ENCODE results near the gene HIBCH.

DNA sequence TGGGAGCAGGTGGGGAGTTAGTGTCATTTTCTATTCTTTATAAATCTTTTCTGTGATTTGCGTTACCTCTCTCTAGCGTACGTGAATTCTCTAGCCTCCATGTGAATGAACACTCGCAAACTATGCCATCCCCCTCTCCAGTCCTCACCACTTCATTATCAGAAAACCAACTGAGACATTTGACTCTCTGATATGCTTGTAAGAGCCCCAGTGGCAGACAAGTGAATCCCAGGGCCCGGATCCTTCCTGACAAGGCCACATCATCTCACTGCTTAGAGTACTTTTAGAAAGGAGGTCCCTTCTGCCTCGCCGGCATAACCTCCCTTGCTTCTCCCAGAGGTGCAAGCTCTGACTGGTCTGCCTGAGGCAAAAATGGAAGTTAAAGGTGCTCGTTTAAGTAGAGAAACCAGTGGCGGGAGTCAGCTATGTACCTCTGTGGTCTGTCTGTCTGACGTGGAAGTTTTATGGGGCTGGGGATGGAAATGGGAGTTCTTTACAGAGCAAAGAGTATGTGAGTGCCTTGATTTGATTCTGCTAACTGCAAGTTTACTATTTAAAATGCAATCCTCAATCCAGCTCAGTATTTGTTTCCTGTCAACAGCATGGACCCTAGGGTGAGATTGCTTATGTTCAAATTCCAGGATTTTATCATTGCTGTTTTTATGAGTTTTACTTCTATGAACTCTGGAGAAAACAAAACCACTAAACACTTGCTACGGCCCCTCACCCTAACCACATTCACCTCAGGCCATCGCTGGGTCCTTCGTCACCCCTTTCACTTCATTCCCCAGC lies 142.2 kb downstream of the HIBCH start:
- TF ChIP-seq CTCF (IDR thresholded peaks at IDR 0.05) (no peak), POLR2A (IDR thresholded peaks at IDR 0.05) (no peak)
